T47D (cell line): ENCODE results near the gene GPER1.
"Not testable (repeated sequence)": the region's sequence is repeated elsewhere in the genome, so short reads cannot be mapped to it uniquely, and the experiment has no call there.

Experiments used
- DNase-seq, 2 experiments: peaks; one replicate each; pipeline versions ENCODE4 v3.0.0 to v3.0.0-alpha.2; 2011 to 2012; ENCODE audit warnings: low read depth in 1 of 2, low spot score in 1 of 2
- JUND ChIP-seq: IDR thresholded peaks from 2 replicates; pipeline ENCODE4 v1.6.1; 2012; ENCODE audit warnings: low read depth
- in situ Hi-C: cut with HindIII; loops from 2 replicates; pipeline ENCODE4 v1.10.0; 2016; ENCODE audit warnings: low sequenced_read_pairs, low pct_unique_long_range_greater_than_20kb

The GPER1 gene

GRCh38 chr7:1087952-1088920, at the start of gene GPER1:
Gene GPER1 (plus strand): TSS chr7:1088113. CDS start chr7:1091729, 3,616 bp downstream.
- in situ Hi-C loops, result no loop called here
- peak in 1 of 2 experiments; percentile 29 for DNase-seq
- no peak for TF ChIP-seq JUND

GRCh38 chr7:1040233-1040632, 47.7 kb upstream of the GPER1 start:
- in situ Hi-C loops, DNase-seq: not testable (repeated sequence)

GRCh38 chr7:1040790-1041189, 47.1 kb upstream of the GPER1 start:
- DNase-seq, result no peak
- in situ Hi-C loops, result no loop called here
- TF ChIP-seq JUND, result no peak

- in situ Hi-C loops, result no loop called here
- no peak for DNase-seq
- no peak for TF ChIP-seq JUND
These were observed 46.1 kb upstream of the GPER1 start for GRCh38 chr7:1041551-1042491.

- no peak for DNase-seq
- TF ChIP-seq JUND, result no peak
- in situ Hi-C loops, result no loop called here
These were observed 45.5 kb upstream of the GPER1 start for GRCh38 chr7:1042492-1042833.

GRCh38 chr7:1043552-1044188, 44.2 kb upstream of the GPER1 start:
- TF ChIP-seq JUND, result no peak

GRCh38 chr7:1044189-1045068, 43.5 kb upstream of the GPER1 start, which contains the start of gene GPR146:
Gene GPR146 (plus strand): TSS chr7:1044546. CDS start chr7:1057516, 12,970 bp downstream.
- DNase-seq, result peak; percentile 99 to 100
- no peak for TF ChIP-seq JUND
- in situ Hi-C loops, result no loop called here

More at GRCh38 chr7:1043552-1044188, 44.2 kb upstream of the GPER1 start:
- peak in 1 of 2 experiments; percentile 58 for DNase-seq
- in situ Hi-C loops, result no loop called here

- no peak for DNase-seq
- in situ Hi-C loops, result no loop called here
- TF ChIP-seq JUND, result no peak
These were observed 42.5 kb upstream of the GPER1 start for GRCh38 chr7:1045069-1046063.

- peak; percentile 83 to 96 for DNase-seq
- TF ChIP-seq JUND, result no peak
- in situ Hi-C loops, result no loop called here
These were observed 40.9 kb upstream of the GPER1 start for GRCh38 chr7:1046722-1047679.
